Activated T-helper 9 cell treated with anti-CD3 and anti-CD28 coated beads, Interleukin-2, amount 50 U/mL, for 16 hours (primary cell): ENCODE measurements around the gene FAM168A.

Source experiments
- DNase-seq: peaks from one replicate; pipeline ENCODE4 v3.0.0-alpha.2; 2020; ENCODE audit warnings: low read depth

Gene FAM168A

GRCh38 chr11:73556966-73557365, 40.9 kb downstream of the FAM168A start:
- DNase-seq = no peak

GRCh38 chr11:73555615-73556014, 42.3 kb downstream of the FAM168A start:
- no peak for DNase-seq

GRCh38 chr11:73554671-73555320, 43.1 kb downstream of the FAM168A start:
- no peak for DNase-seq

- no peak for DNase-seq
Measured at GRCh38 chr11:73553266-73553665, 44.6 kb downstream of the FAM168A start.

- DNase-seq = no peak
Measured at GRCh38 chr11:73551677-73552076, 46.2 kb downstream of the FAM168A start.

- DNase-seq = no peak
Measured at GRCh38 chr11:73549376-73549775, 48.5 kb downstream of the FAM168A start.

GRCh38 chr11:73547706-73548595, 50.0 kb downstream of the FAM168A start:
- DNase-seq = no peak

GRCh38 chr11:73542175-73542574, 55.7 kb downstream of the FAM168A start:
- DNase-seq = no peak

GRCh38 chr11:73539506-73540084, 58.3 kb downstream of the FAM168A start:
- no peak for DNase-seq

- DNase-seq = no peak
Measured at GRCh38 chr11:73538381-73538872, 59.5 kb downstream of the FAM168A start.

GRCh38 chr11:73537969-73538368, 59.9 kb downstream of the FAM168A start:
- DNase-seq = no peak

- DNase-seq = no peak
Measured at GRCh38 chr11:73536961-73537360, 61.0 kb downstream of the FAM168A start.

- DNase-seq = no peak
Measured at GRCh38 chr11:73532310-73532709, 65.6 kb downstream of the FAM168A start.

- no peak for DNase-seq
Measured at GRCh38 chr11:73531386-73531785, 66.5 kb downstream of the FAM168A start.

- no peak for DNase-seq
Measured at GRCh38 chr11:73530109-73530508, 67.8 kb downstream of the FAM168A start.

- DNase-seq = no peak
Measured at GRCh38 chr11:73529204-73529530, 68.7 kb downstream of the FAM168A start.

- DNase-seq = no peak
Measured at GRCh38 chr11:73528483-73529203, 69.3 kb downstream of the FAM168A start.

GRCh38 chr11:73528013-73528412, 69.9 kb downstream of the FAM168A start:
- no peak for DNase-seq

- no peak for DNase-seq
Measured at GRCh38 chr11:73525611-73526010, 72.3 kb downstream of the FAM168A start.

- no peak for DNase-seq
Measured at GRCh38 chr11:73524774-73525173, 73.1 kb downstream of the FAM168A start.

GRCh38 chr11:73521621-73522020, 76.3 kb downstream of the FAM168A start:
- DNase-seq = no peak

- no peak for DNase-seq
Measured at GRCh38 chr11:73520353-73521061, 77.4 kb downstream of the FAM168A start.
